Measurements from ENCODE around the gene RAB27A.

- TF ChIP-seq CREB1 (CRISPR knock-in tag; IDR thresholded peaks at IDR 0.05; ENCODE audit: low read depth) (no peak), CTCF (conservative IDR thresholded peaks at IDR 0.05; ENCODE audit: low read depth in 2 of 2) (no peak), POLR2AphosphoS5 (IDR thresholded peaks at IDR 0.05; ENCODE audit: low read depth) (no peak), EZH2 (IDR thresholded peaks at IDR 0.05; ENCODE audit: low read depth, unreplicated experiment) (no peak), ETS1 (IDR thresholded peaks at IDR 0.05) (no peak), EZH2phosphoT487 (IDR thresholded peaks at IDR 0.05; ENCODE audit: unreplicated experiment) (no peak), REST (IDR thresholded peaks at IDR 0.05; ENCODE audit: unreplicated experiment) (no peak), JUNB (IDR thresholded peaks at IDR 0.05; ENCODE audit: unreplicated experiment) (no peak), STAT1 (IDR thresholded peaks at IDR 0.05; ENCODE audit: unreplicated experiment) (no peak), ZNF331 (CRISPR knock-in tag; IDR thresholded peaks at IDR 0.05; ENCODE audit: low read depth) (no peak), ZNF462 (CRISPR knock-in tag; IDR thresholded peaks at IDR 0.05) (no peak)
These were observed 52.1 kb downstream of the RAB27A start for GRCh38 chr15:55237219-55238130.
